Fibroblast of villous mesenchyme (primary cell): ENCODE results near the gene STK32B. TPM values are rescaled to one million over a fixed set of nuclear protein-coding genes. Genes with fewer than 3 reads are reported as not detected.

Source experiments
- DNase-seq: peaks from one replicate; pipeline ENCODE4 v3.0.0-alpha.2; 2010; ENCODE audit warnings: low read depth
- H3K4me3 ChIP-seq: 2 replicates; pipeline ENCODE4 v1.5.1; 2011; ENCODE audit warnings: low read depth, mild to moderate bottlenecking, low read length
- CTCF ChIP-seq: IDR thresholded peaks from 2 replicates; pipeline ENCODE4 v1.5.1; 2012; ENCODE audit warnings: low read depth, mild to moderate bottlenecking, low read length; ENCODE audit not compliant: insufficient read depth
- total RNA-seq: library from RNA; depleted of rRNA; stranded (reverse); fragments of >200 nt; gene quantifications from 2 replicates; pipeline ENCODE4 v1.2.3, GENCODE V29; 2012

Gene STK32B
- total RNA-seq, 1 donor, result 2.6 TPM

- DNase-seq, result no peak
- TF ChIP-seq CTCF, result no peak
These were observed 411.6 kb downstream of the STK32B start for GRCh38 chr4:5462896-5463295.

GRCh38 chr4:5463361-5463760 is 412.1 kb downstream of the STK32B start:
- no peak for TF ChIP-seq CTCF
- no peak overlapping the region for H3K4me3 ChIP-seq
- no peak for DNase-seq

More at GRCh38 chr4:5462896-5463295, 411.6 kb downstream of the STK32B start:
- H3K4me3 ChIP-seq, result no peak overlapping the region

DNA sequence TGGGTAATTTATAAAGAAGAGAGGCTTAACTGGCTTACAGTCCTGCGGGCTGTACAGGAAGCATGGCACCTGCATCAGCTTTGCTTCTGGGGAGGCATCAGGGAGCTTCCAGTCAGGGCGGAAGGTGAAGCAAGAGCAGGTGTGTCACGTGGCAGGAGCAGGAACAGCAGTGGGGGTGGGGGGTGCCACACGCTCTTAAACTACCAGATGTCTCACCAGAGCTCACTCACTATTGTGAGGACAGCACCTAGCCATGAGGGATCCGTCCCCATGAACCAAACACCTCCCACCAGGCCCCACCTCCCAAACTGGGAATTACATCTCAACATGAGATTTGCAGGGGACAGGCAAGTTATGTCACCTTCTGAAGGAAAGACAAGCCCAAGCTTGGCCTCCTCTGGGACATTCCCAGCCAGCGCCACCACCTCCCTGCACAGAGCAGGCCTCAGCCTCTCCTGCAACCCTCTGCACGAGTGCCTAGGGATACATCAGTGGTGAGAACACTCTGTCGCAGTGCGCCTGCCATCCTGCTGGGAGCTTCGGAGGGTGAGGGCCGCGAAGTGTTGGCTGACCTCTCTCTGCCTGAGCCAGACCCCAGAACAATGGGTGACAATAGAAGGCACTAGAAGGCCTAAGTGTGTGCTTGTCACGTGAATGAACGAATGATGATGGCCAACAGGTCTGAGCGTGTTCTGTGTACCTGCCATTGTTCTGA is 412.8 kb downstream of the STK32B start:
- no peak for TF ChIP-seq CTCF
- no peak overlapping the region for H3K4me3 ChIP-seq
- DNase-seq, result no peak

- H3K4me3 ChIP-seq, result no peak overlapping the region
- no peak for DNase-seq
- TF ChIP-seq CTCF, result no peak
These were observed 414.2 kb downstream of the STK32B start for GRCh38 chr4:5465529-5465928.

DNA sequence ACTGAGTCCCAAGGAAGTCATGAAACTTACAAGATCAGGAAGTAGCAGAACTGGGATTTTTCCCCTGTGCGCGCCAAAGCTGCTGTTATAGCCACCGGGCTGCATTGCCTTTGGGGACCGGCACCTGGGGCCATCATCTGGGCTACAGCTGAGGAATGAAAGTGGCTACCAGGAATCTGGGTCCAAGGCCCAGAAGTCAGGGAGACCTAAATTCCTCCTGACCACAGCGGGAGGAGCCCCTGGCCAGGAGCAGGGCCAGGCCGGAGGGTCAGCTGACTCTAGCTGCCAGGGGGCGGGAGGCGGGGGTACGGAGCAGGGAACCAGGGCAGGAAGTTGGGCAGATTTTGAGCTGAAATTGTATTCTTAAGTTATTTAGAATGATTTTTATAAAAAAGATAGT is 414.7 kb downstream of the STK32B start:
- DNase-seq, result no peak
- no peak for TF ChIP-seq CTCF
- no peak overlapping the region for H3K4me3 ChIP-seq

DNA sequence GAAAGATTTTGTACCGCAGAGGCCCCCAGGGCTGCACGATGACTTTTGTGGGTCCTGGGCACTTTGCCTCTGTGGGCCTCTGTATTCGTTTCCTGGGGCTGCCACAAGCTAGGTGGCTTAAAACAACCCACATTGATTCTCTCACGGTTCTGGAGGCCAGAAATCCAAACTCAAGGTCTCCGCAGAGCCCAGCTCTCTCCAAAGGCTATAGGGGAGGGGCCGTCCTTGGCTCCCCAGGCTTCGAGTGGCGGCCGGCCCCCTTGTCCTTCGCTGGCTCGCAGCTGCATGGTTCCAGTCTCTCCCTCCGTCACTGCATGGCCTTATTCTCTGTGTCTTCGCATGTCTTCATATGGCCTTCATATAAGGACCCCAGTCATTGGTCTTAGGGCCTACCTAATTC is 415.8 kb downstream of the STK32B start:
- TF ChIP-seq CTCF, result no peak
- DNase-seq, result no peak
- no peak overlapping the region for H3K4me3 ChIP-seq
